ENCODE results near the gene NKX2-3. TPM values are rescaled to one million over a fixed set of nuclear protein-coding genes. Genes with fewer than 3 reads are reported as not detected.

NKX2-3 gene
- not detected for total RNA-seq

GRCh38 chr10:99532687-99533495 is at the start of gene NKX2-3:
Gene NKX2-3 (plus strand): TSS chr10:99532942. CDS start chr10:99533132, 190 bp downstream.

Other genes starting within 250 kb of the NKX2-3 start
- gene CNNM1, start 203.6 kb upstream of the NKX2-3 start, total RNA-seq, result 1.8 TPM
- gene GOT1, start 102.3 kb upstream of the NKX2-3 start, total RNA-seq, result 43.4 TPM
- 22.9 TPM for gene SLC25A28, start 87.5 kb downstream of the NKX2-3 start, total RNA-seq
- 20.2 TPM for gene ENTPD7, start 126.6 kb downstream of the NKX2-3 start, total RNA-seq
- gene COX15, start 199.2 kb downstream of the NKX2-3 start, total RNA-seq, result 42.6 TPM
- gene CUTC, start 199.3 kb downstream of the NKX2-3 start, total RNA-seq, result 16.8 TPM
- gene ABCC2, start 249.7 kb downstream of the NKX2-3 start, total RNA-seq, result 9.1 TPM